ENCODE measurements around the gene GDF10.

DNA sequence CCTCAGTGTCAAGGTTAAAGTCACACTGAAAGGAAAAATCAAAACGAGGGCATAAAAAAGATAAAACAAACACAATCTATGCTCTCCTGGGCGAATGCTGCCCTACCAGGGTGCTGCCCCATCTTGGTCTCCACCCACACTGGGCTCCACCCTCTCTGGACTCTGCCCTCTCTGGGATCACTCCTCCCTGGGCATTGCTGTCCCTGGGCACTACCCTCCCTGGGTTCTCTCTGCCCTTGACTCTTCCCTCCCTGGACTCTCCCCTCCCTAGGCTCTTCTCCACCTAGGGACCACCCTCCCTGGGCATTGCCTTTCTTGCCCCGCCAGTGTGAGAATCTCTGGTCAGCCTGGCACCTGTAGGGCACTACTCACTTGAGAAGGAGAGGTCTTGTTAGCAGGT is 30.8 kb downstream of the GDF10 start:
- TF ChIP-seq ZNF792 (tag by site-specific recombination; IDR thresholded peaks at IDR 0.05) (no peak), ZNF324 (tag by site-specific recombination; IDR thresholded peaks at IDR 0.05) (no peak), HOXC10 (CRISPR knock-in tag; IDR thresholded peaks at IDR 0.05) (no peak), ZNF184 (tag by site-specific recombination; IDR thresholded peaks at IDR 0.05) (no peak), ZNF660 (tag by site-specific recombination; IDR thresholded peaks at IDR 0.05) (no peak), ZNF121 (tag by site-specific recombination; IDR thresholded peaks at IDR 0.05) (no peak), ZNF302 (tag by site-specific recombination; IDR thresholded peaks at IDR 0.05; ENCODE audit: low read depth) (no peak)
- TF ChIP-seq, protein P1, sequence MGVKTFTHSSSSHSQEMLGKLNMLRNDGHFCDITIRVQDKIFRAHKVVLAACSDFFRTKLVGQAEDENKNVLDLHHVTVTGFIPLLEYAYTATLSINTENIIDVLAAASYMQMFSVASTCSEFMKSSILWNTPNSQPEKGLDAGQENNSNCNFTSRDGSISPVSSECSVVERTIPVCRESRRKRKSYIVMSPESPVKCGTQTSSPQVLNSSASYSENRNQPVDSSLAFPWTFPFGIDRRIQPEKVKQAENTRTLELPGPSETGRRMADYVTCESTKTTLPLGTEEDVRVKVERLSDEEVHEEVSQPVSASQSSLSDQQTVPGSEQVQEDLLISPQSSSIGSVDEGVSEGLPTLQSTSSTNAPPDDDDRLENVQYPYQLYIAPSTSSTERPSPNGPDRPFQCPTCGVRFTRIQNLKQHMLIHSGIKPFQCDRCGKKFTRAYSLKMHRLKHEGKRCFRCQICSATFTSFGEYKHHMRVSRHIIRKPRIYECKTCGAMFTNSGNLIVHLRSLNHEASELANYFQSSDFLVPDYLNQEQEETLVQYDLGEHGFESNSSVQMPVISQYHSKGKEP (tag by site-specific recombination; IDR thresholded peaks at IDR 0.05) = no peak
- TF ChIP-seq, protein P2, sequence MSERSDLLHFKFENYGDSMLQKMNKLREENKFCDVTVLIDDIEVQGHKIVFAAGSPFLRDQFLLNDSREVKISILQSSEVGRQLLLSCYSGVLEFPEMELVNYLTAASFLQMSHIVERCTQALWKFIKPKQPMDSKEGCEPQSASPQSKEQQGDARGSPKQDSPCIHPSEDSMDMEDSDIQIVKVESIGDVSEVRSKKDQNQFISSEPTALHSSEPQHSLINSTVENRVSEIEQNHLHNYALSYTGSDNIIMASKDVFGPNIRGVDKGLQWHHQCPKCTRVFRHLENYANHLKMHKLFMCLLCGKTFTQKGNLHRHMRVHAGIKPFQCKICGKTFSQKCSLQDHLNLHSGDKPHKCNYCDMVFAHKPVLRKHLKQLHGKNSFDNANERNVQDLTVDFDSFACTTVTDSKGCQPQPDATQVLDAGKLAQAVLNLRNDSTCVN (tag by site-specific recombination; optimal IDR thresholded peaks at IDR 0.05) = no peak
- TF ChIP-seq, protein P3, sequence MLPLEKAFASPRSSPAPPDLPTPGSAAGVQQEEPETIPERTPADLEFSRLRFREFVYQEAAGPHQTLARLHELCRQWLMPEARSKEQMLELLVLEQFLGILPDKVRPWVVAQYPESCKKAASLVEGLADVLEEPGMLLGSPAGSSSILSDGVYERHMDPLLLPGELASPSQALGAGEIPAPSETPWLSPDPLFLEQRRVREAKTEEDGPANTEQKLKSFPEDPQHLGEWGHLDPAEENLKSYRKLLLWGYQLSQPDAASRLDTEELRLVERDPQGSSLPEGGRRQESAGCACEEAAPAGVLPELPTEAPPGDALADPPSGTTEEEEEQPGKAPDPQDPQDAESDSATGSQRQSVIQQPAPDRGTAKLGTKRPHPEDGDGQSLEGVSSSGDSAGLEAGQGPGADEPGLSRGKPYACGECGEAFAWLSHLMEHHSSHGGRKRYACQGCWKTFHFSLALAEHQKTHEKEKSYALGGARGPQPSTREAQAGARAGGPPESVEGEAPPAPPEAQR (tag by site-specific recombination; IDR thresholded peaks at IDR 0.05) = no peak
- TF ChIP-seq, protein P4, sequence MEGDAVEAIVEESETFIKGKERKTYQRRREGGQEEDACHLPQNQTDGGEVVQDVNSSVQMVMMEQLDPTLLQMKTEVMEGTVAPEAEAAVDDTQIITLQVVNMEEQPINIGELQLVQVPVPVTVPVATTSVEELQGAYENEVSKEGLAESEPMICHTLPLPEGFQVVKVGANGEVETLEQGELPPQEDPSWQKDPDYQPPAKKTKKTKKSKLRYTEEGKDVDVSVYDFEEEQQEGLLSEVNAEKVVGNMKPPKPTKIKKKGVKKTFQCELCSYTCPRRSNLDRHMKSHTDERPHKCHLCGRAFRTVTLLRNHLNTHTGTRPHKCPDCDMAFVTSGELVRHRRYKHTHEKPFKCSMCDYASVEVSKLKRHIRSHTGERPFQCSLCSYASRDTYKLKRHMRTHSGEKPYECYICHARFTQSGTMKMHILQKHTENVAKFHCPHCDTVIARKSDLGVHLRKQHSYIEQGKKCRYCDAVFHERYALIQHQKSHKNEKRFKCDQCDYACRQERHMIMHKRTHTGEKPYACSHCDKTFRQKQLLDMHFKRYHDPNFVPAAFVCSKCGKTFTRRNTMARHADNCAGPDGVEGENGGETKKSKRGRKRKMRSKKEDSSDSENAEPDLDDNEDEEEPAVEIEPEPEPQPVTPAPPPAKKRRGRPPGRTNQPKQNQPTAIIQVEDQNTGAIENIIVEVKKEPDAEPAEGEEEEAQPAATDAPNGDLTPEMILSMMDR (tag by site-specific recombination; IDR thresholded peaks at IDR 0.05) = no peak
